Heart left ventricle (tissue), 16 donors: ENCODE measurements around the gene SLC44A1. TPM values are rescaled to one million over a fixed set of nuclear protein-coding genes. Genes with fewer than 3 reads are reported as not detected.
A peak's percentile ranks its signal among the peaks of the same experiment; 100 is the strongest.

Source experiments
- ATAC-seq, 4 donors: fragments of 200-7000 bp; cut with Tn5 transposase; one replicate each; pipeline ENCODE4 v1.9.1; 2020 to 2022; ENCODE audit warnings: moderate library complexity in 4 of 4, mild to moderate bottlenecking in 3 of 4, moderate number of reproducible peaks in 1 of 4
- DNase-seq, 5 donors: peaks; one replicate each; pipeline ENCODE4 v3.0.0-alpha.2; 2020
- H3K27ac ChIP-seq, 12 donors: fragments of 200-600 bp; sonication (generic) in 4 of 12; one replicate each; pipeline versions ENCODE4 v1.5.0 to v1.8.0; 2016 to 2022; ENCODE audit warnings: mild to moderate bottlenecking in 2 of 12
- H3K27me3 ChIP-seq, 9 donors: fragments of 200-600 bp; sonication (generic) in 2 of 9; one replicate each; pipeline versions ENCODE4 v1.5.1 to v1.8.0; 2016 to 2022; ENCODE audit warnings: mild to moderate bottlenecking in 3 of 9
- H3K36me3 ChIP-seq, 9 donors: fragments of 200-600 bp; sonication (generic) in 2 of 9; one replicate each; pipeline versions ENCODE4 v1.5.0 to v1.8.0; 2018 to 2022; ENCODE audit warnings: mild to moderate bottlenecking in 2 of 9
- H3K4me1 ChIP-seq, 12 donors: fragments of 200-600 bp; sonication (generic) in 4 of 12; one replicate each; pipeline versions ENCODE4 v1.5.0 to v1.8.0; 2016 to 2022; ENCODE audit warnings: mild to moderate bottlenecking in 3 of 12
- H3K4me3 ChIP-seq, 12 donors: fragments of 200-600 bp; sonication (generic) in 4 of 12; one replicate each; pipeline versions ENCODE4 v1.5.0 to v1.8.0; 2017 to 2022; ENCODE audit warnings: mild to moderate bottlenecking in 9 of 12, moderate library complexity in 4 of 12
- H3K9me3 ChIP-seq, 12 donors: fragments of 200-600 bp; sonication (generic) in 4 of 12; one replicate each; pipeline versions ENCODE4 v1.5.0 to v1.8.0; 2016 to 2022; ENCODE audit warnings: mild to moderate bottlenecking in 1 of 12
- CTCF ChIP-seq, 12 donors: fragments of 200-600 bp; sonication (generic) in 4 of 12; IDR thresholded peaks; one replicate each; pipeline versions ENCODE4 v1.5.0 to v1.8.0; 2018 to 2022; ENCODE audit warnings: antibody characterized with exemption in 12 of 12, mild to moderate bottlenecking in 5 of 12
- POLR2A ChIP-seq, 2 donors: fragments of 450-650 bp; IDR thresholded peaks; one replicate each; pipeline ENCODE4 v1.6.1; 2017; ENCODE audit warnings: antibody characterized with exemption in 2 of 2, mild to moderate bottlenecking in 2 of 2, moderate library complexity in 2 of 2
- WGBS, 4 donors: extraction: QIAGEN DNeasy Blood & Tissue Kit in 2 of 4; methylation state at CpG; one replicate each; pipeline versions ENCODE4 v1.1.5 to v1.1.7; 2013 to 2018; 5-methylcytosine and 5-hydroxymethylcytosine counted together
- intact Hi-C, 10 donors: fragments of 100-400 bp; cut with DNase I; formaldehyde crosslinking; loops; one replicate each; pipeline versions ENCODE4 v1.11.1 to v1.14.2; 2022
- polyA plus RNA-seq, 2 donors: library from polyadenylated mRNA; stranded (reverse); fragments of 200-250 nt; gene quantifications; one replicate each; pipeline ENCODE4 v1.2.3, GENCODE V29; 2013
- total RNA-seq, 9 donors: library from RNA; depleted of rRNA in 2 of 9; stranded (reverse); fragments of >200 nt in 2 of 9; fragmentation: NEBNext Ultra II Directional in 3 of 9; extraction: Animal tissue kit (Norgen Biotek cat#: 25700) in 3 of 9; gene quantifications; one replicate each; pipeline versions ENCODE4 v1.1.0 to v1.2.4, GENCODE V29; 2016 to 2023
- donor health status: ischemic (EF 13 %, LVEDD 7.1; RV severe dilation, severe dysfunction).
- donor health status: healthy with polysubstance abuse.
- donor health status: DM: no; HTN: yes; CAD: no.
- donor health status: DM: no; HTN: no; CAD: no.
- donor health status: ischemic (EF 25% LVEDD 6.9; RV normal size, moderate dysfunction).
- donor health status: ischemic (EF 25% LVEDD 5.7; RV mildly dilated, moderate dysfunction).
- donor health status: healthy.
- donor health status: DM: yes; HTN: yes; CAD: no.
- donor health status: ischemic (EF 35%, LVEDD 5.7; RV mildly dilated, moderate dysfunction).
- donor health status: nonischemic (EF 11% LVEDD 7.7; RV severe dilation, severe dysfunction).
- donor health status: DM: yes; HTN: yes; CAD: no.
- donor health status: PGD.
- donor health status: ischemic (EF 29% LVEDD 5.4; RV normal size, mild dysfunction).
- donor health status: nonischemic (EF 23%, LVEDD 6.1; RV moderate dilation, normal function).

Gene SLC44A1
- total and polyA plus RNA-seq, 11 donors, result 5.1 to 29.4 (median 21.3) TPM

GRCh38 chr9:105295986-105296385, 51.5 kb downstream of the SLC44A1 start:
- Histone ChIP-seq H3K27me3 (no peaks in the 10 kb centered on the region), H3K4me3 (no peak overlapping the region), H3K4me1 (peaks cover 0 to 56% (median 18%) of the 10 kb centered on the region in 12 donors), H3K36me3 (peaks cover 0 to 20% (median 10%) of the 10 kb centered on the region in 9 donors), H3K27ac (peak overlapping the region in 8 of 12 donors; percentile 16 to 61 (median 43)), H3K9me3 (peaks cover 0 to 6% (median 0%) of the 10 kb centered on the region in 12 donors)
- intact Hi-C loops, result loop anchor here in 2 of 10 donors (10.0 kb wide), 2 partner anchors 59 to 131 kb away; no protein-coding TSS in a partner anchor
- TF ChIP-seq POLR2A (IDR thresholded peaks at IDR 0.05) (no peak), CTCF (IDR thresholded peaks at IDR 0.05) (no peak)
- DNase-seq, result no peak
- ATAC-seq, result no peak
- 81 to 83% (median 82%) methylated on average over 4 of the region's 4 CpGs for WGBS, 4 donors

DNA sequence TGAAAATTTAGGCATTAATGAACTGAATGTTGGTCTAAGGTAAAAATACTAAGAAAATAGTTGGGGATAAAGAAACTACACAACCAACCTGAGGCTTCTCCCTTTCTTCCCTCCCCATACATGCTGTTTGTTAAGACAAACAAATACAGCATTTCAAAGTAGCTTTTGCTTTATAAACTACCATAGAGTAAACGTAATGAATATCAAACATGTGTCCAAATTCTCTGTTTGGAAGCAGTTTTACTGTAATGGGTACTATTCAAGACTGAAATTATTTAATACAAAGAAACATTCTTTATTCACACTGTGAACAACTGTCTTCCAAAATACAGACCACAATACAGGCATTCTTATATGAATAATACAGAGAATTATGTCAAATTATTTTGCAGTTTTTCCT, 52.0 kb downstream of the SLC44A1 start:
- no peak for ATAC-seq
- 39 to 75% (median 73%) methylated on average over 1 of the region's 1 CpG for WGBS, 4 donors
- Histone ChIP-seq H3K27ac (peak overlapping the region in 9 of 12 donors; percentile 16 to 61 (median 37)), H3K36me3 (peaks cover 0 to 20% (median 10%) of the 10 kb centered on the region in 9 donors), H3K4me1 (peaks cover 0 to 52% (median 17%) of the 10 kb centered on the region in 12 donors), H3K4me3 (no peak overlapping the region), H3K9me3 (peaks cover 0 to 6% (median 0%) of the 10 kb centered on the region in 12 donors), H3K27me3 (no peaks in the 10 kb centered on the region)
- intact Hi-C loops, result loop anchor here in 2 of 10 donors (10.0 kb wide), 2 partner anchors 58 to 132 kb away; no protein-coding TSS in a partner anchor
- no peak for DNase-seq
- TF ChIP-seq POLR2A (IDR thresholded peaks at IDR 0.05) (no peak), CTCF (IDR thresholded peaks at IDR 0.05) (no peak)

DNA sequence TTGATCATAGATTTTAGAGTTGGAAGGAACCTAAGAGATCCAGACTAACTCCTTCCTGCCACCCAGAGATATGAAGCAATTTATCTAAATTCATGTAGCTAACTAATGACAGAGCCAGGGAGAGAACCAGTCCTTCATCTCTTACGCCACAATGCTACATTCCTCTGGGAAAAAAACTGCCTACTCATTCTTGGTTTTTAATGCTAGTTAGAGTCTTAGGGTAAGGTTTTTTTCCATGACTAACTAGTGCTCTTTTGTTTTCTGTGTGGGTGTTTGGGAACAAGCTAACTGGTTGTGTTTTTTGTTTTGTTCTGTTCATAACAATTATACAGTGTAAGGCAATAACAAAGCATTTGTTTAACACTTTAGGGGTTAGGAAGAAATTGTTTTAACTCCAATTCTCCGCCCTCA, 52.4 kb downstream of the SLC44A1 start:
- intact Hi-C loops, result loop anchor here in 2 of 10 donors (10.0 kb wide), 2 partner anchors 58 to 132 kb away; no protein-coding TSS in a partner anchor
- DNase-seq (no peak), ATAC-seq (peak; percentile 13 to 62 (median 33))
- Histone ChIP-seq H3K9me3 (peaks cover 0 to 6% (median 0%) of the 10 kb centered on the region in 12 donors), H3K27me3 (no peaks in the 10 kb centered on the region), H3K36me3 (peaks cover 0 to 20% (median 10%) of the 10 kb centered on the region in 9 donors), H3K4me1 (peaks cover 0 to 47% (median 17%) of the 10 kb centered on the region in 12 donors), H3K4me3 (no peak overlapping the region), H3K27ac (peak overlapping the region in 9 of 12 donors; percentile 16 to 61 (median 37))
- TF ChIP-seq CTCF (IDR thresholded peaks at IDR 0.05), result no peak
- no peak for TF ChIP-seq POLR2A (IDR thresholded peaks at IDR 0.05)
- 38 to 72% (median 50%) methylated on average over 2 of the region's 2 CpGs for WGBS, 4 donors

GRCh38 chr9:105297442-105298075, 53.1 kb downstream of the SLC44A1 start:
- Histone ChIP-seq H3K27ac (peak overlapping the region in 8 of 12 donors; percentile 16 to 61 (median 44)), H3K36me3 (peaks cover 0 to 20% (median 10%) of the 10 kb centered on the region in 9 donors), H3K4me1 (peaks cover 0 to 42% (median 17%) of the 10 kb centered on the region in 12 donors), H3K9me3 (peaks cover 0 to 6% (median 0%) of the 10 kb centered on the region in 12 donors), H3K27me3 (no peaks in the 10 kb centered on the region), H3K4me3 (no peak overlapping the region)
- TF ChIP-seq CTCF (IDR thresholded peaks at IDR 0.05) (no peak), POLR2A (IDR thresholded peaks at IDR 0.05) (no peak)
- intact Hi-C loops, result loop anchor here in 2 of 10 donors (10.0 kb wide), 2 partner anchors 57 to 133 kb away; no protein-coding TSS in a partner anchor
- ATAC-seq (peak in 1 of 4 donors; percentile 9), DNase-seq (no peak)
- WGBS, 4 donors, result 89 to 92% (median 91%) methylated on average over 14 of the region's 14 CpGs
